GM19328 (cell line): ENCODE results near the gene MNT.

Experiments
- ATAC-seq: cut with Tn5 transposase; IDR thresholded peaks from one replicate; pipeline ENCODE4 v1.9.1; 2021; ENCODE audit warnings: mild to moderate bottlenecking, moderate library complexity; ENCODE audit not compliant: unreplicated experiment

Gene MNT

DNA sequence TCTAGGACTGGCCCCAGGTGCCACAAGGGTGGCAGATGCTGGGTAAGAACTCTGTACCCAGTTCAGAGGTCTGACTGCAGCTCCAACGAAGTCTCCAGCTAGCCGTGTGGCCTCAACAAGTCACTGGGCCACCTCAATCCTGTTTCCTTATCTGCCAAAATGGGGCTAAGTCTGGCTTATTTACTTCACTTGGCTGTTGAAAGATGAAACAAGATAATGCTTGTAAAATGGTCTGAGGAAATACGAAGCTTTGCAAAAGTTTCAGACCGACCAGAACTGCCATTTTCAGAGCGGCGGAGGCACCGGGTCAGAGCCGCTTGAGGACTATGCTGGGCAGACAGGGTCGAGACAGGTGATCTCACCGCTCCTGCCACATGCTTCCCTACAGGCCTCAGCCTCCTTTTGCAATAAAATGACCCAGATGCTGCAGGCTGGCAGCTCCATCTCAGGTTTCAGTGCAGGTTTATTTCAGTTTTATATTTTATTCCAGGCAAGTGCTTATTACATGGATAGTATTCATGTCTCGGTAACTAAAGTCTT is 17.2 kb downstream of the MNT start:
- no peak for ATAC-seq

DNA sequence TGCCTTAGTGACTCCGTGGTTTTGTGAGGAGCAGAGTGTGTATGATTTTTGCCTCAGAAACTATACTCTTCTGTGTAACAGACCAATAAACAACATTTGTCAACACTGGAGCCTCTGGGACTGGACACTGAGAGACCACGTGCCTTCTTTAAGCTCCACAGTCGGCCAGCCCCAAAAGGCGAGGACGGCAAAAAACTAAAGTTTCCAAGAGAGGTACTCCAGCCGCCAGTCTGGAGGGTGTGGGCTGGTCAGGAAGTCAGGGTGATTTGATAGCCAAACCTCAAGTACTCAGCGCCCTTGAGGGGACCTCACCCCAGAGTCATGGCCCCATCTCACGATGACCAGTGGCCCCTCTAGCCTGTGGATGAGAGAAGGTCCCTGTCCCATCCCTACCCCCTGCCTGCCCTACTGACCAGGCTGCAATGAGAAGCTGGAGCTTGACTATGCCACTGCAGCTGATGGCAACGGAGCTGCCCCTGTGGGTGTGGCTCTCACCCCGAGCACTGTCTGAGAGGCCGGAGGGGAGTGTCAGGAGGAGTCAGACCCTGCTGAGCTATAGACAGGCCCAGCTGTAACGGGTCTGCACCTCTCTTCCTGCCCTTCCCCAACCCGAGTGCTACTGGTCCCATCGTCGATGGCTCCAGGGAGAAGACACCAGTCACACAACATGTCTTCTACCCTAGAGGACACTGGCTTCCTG is 19.8 kb downstream of the MNT start:
- ATAC-seq = no peak

GRCh38 chr17:2380226-2380922 is 20.5 kb downstream of the MNT start:
- ATAC-seq = no peak

- no peak for ATAC-seq
These were observed 21.2 kb downstream of the MNT start for GRCh38 chr17:2379489-2380225.

- ATAC-seq = no peak
These were observed 22.0 kb downstream of the MNT start for GRCh38 chr17:2378905-2379304.

GRCh38 chr17:2377659-2378058 is 23.2 kb downstream of the MNT start:
- no peak for ATAC-seq

GRCh38 chr17:2376107-2376506 is 24.8 kb downstream of the MNT start:
- no peak for ATAC-seq

GRCh38 chr17:2375406-2375805 is 25.5 kb downstream of the MNT start:
- no peak for ATAC-seq

GRCh38 chr17:2374549-2375285 is 26.1 kb downstream of the MNT start:
- no peak for ATAC-seq

DNA sequence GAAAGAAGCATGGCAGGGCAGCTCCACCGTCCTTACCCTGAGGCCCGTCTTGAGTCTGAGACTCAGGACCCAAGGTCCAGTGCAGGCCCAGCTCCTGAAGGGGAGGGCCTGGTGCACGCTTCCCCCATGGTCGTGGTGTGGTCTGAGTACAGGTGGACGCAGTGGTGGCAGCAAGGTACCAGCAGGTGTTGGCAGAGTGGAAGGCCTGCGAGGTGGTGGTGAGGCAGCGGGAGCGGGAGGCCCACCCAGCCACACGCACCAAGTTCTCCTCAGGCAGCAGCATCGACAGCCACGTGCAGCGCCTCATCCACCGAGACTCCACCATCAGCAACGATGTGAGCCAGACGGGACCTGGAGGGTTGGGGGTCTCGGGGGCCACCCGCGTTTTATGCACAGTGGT is 27.7 kb downstream of the MNT start:
- no peak for ATAC-seq

- no peak for ATAC-seq
These were observed 28.2 kb downstream of the MNT start for GRCh38 chr17:2372681-2373080.

DNA sequence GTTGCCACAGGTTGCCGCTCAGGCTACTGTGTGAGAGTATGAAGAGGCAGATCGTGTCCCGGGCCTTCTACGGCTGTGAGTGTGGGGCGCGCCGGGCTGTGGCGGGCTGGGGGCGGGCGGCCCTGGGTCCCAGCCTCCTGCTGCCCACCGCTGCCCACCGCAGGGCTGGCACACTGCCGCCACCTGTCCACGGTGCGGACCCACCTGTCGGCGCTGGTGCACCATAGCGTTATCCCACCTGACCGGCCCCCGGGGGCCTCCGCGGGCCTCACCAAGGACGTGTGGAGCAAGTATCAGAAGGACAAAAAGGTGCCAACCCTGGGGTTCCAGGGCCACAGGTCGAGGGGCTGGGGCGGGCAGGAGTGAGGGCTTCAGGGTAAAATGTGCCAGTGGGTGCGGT is 28.7 kb downstream of the MNT start:
- no peak for ATAC-seq

DNA sequence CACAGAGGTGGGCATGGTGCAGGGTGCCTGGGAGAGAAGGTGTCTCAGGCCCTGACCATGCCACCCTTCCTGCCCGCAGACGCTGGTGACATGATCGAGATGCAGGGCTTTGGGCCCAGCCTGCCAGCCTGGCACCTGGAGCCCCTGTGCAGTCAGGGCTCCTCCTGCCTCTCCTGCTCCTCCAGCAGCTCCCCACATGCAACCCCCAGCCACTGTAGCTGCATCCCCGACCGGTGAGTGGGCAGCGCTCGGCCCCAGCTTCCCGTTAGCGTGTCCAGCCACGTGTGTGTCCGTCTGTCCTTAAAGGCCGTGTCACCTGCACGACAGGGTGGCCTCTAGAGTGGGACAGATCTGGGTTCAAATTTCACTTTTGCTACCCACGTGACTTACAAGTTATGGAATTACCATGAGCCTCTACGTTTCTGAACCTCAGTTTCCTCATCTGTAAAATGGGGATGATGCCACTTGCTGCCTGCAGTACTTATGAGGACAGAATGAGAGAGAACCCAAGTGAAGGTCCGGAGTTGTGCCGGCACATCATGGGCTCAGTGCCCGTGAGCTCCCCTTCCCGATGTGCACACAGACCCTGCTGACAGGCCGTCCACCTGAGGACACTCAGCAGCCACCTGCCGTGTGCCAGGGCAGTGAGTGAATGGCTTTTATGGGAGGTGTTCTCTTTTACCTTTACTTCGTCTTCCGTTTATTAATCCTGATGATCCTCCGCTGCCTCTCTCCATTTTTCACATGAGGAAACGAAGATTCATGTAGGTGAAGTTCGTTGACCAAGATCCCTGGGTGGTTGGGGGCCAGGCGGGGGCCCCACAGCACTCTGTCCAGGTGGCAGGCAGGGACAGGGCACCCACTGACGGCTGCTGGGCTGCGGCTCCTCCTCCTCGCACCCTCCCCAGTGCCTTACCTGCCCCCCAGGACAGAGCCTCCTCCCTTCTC is 29.4 kb downstream of the MNT start:
- no peak for ATAC-seq

DNA sequence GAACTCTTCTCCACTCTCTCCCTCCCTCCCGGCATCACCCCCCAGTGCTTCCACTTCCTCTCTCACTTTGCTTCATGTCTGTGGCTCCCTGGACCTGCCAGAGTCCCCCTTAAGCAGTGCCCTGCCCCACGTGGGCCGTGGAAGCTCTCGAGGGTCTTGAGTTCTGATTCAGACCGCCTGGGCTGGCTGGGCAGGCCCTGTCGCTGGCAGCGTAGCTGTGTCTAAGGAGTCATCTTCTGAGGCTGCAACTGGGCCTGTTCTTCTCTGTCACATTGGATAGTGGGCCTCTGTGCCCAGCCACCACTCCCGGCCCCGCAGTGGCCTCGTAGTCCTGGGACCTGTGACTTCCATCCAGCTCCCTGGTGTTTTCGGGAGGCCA is 30.7 kb downstream of the MNT start:
- ATAC-seq = no peak

- no peak for ATAC-seq
These were observed 31.2 kb downstream of the MNT start for GRCh38 chr17:2369551-2370210.

DNA sequence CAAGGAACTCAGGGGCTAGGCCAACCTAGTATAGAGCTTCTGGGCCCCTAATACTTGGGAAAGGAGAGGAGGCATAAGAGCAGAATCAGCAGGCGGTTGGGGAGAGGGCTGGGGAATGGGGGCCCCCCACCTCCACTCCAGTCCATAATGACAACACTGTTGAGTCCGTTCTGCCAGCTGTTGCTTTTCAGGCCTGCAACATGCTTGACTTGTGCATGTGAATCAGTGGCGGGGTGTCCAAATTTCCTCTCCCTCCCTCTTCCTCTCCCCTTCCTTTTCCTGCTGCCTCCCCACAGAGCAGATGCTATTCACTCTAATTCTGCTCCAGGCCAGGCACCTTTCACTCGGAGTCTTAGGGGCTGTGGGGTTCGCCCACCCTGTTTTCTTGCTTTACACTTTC is 31.8 kb downstream of the MNT start:
- ATAC-seq = no peak

DNA sequence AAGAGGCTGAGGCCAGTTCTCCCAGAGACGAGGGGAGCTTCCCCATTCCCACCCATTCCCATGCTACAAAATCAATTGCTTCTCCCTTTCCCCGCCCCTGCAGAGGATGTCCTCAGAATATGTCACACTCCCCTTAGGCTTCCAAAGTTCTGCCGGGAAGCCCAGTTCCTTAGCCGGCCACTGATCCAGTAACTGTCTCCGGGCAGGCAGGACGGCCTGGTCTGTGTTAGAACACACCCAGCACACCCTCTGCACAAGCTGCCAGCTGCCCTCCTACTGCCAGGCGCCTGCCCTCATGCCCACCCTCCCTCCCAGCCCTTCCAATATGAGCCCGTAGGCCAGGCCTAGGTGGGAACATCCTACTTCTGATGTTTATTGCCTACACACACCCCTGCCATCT is 32.5 kb downstream of the MNT start:
- ATAC-seq = no peak

DNA sequence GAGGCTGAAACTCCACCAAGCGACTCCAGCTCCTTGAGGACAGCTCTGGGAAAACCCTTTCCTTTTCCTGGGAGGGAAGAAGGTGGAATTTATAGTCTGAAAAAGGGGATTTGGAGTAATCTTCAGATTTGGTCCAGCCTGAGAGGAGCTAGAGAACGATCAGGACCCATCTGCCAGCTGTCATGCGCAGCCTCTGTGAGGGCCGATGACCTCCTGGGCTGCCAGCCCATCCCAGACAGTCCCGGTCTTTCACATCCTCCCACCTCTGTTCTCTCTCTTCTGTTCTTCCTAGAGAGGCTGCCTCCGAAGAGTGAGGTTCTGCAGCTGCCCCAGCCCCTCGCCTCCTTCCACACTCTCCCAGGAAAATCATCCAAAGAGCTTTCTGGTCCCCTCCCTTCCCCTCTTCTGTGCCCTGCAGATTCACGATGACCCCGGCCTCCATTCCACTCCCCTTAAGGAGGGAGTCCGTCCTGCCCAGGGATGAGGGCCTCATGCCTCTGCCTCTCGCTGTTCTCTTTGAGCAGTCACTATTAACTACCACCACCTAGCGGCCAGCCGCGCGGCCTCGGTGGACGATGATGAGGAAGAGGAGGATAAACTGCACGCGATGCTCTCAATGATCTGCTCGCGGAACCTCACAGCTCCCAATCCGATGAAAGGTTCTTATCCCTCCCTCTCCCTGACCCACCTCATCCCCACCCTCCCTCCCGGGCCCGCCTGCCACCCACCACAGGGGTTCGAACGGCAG is 33.9 kb downstream of the MNT start:
- ATAC-seq = no peak

DNA sequence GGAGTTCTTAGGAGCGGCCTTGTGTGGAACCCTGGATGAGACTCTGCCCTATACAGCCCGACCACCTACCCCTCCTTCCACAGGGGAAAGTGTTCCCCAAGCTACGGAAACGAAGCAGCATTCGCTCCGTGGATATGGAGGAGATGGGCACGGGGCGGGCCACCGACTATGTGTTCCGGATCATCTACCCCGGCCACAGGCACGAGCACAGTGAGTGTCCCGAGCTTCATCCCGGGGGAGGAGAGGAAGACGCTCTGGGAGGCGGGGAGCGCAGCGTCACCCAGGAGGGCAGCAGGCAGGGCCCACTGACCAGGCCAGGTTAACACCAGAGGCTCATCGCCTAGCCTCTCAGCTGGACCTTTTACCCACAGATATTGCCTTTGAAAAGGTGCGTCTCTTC is 35.7 kb downstream of the MNT start:
- no peak for ATAC-seq
